D341Med (cell line): Measurements from ENCODE around the gene KRTAP25-1.

Source experiments
- DNase-seq: peaks from one replicate; pipeline ENCODE4 v3.0.0; 2012; ENCODE audit warnings: low spot score

KRTAP25-1 gene

DNA sequence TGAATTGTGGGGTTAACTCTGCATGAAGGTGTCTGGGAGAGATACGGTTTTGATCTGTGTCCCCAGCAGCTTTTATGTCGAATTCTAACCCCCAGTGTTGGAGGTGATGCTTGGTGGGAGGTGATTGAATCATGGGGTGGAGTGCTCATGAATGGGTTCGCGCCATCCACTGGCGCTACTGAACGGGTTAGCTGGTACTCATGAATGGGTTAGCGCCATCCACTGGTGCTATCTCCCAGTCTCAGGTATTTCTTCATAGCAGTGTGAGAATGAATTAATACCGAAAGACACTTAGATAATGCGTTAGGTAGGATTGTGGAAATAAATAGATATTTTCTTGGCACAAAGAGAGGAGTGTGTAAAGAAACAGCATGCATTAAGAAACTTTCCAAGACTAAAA, 40.5 kb downstream of the KRTAP25-1 start:
- no peak for DNase-seq

DNA sequence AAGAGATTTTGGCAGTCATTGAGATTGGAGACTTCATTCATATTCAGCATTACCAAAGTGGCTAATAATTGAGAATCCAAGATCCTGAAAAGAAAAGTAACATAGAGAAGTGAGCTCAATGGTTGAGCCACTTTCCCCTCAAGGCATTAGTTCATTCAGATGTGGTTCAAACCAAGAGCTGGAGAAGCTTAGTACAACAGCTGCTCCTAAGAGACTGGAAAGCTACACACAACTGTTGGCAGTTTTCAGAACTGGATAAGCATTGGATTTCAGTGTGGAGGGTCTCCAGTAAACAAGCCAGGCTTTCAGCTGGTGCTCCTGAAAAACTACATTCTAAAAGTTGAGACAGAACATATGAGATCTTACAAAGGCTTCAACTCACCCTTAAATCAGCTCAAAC, 44.3 kb downstream of the KRTAP25-1 start:
- DNase-seq = no peak

DNA sequence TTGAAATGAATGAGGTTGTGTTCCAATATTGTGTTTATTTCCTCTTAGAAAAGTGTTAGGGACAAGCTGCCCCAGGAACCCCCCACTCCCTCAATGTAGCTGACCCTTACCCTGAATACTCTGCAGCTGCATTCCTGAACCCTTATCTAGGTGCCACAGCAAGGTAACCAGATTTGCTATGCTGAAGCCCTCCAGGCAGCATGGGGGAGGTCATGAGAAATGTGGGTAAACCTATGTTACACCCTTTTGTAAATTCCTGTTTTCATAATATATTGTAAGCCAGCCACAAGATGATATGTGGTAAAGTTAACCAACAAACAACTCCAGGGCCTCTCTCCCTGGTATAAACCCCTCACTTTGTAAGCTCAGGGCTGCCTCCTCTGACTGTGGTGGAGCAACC, 45.6 kb downstream of the KRTAP25-1 start:
- DNase-seq = no peak

DNA sequence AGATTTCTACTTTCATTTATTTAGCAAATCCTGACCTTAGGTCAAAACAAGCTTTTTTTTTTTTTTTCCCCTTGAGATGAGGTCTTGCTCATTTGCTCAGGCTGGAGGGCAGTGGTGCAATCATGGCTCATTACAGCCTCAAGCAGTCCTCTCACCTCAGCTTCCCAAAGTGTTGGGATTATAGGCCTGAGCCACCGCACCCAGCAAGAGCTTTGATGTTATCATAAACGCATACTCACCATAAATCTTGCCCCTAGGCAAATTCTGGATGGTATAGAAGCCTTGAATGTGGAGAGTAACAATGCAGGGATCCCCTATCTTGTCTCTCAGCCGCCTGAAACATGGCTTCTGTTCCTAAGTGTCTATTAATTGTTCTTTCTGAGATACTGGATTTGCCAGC, 48.7 kb downstream of the KRTAP25-1 start:
- no peak for DNase-seq
